Neural progenitor cell (in vitro differentiated cells): ENCODE data around the gene RAD51B. TPM values are rescaled to one million over a fixed set of nuclear protein-coding genes. Genes with fewer than 3 reads are reported as not detected.

Experiments
- DNase-seq: peaks from one replicate; pipeline ENCODE4 v3.0.0-alpha.2; 2016; ENCODE audit warnings: low spot score
- H2AFZ ChIP-seq: fragments of 200-600 bp; sonication (generic); replicated peaks from 2 replicates; pipeline ENCODE4 v1.6.1; 2016; ENCODE audit warnings: antibody characterized with exemption
- H3F3A ChIP-seq: fragments of 200-600 bp; sonication (generic); 2 replicates; pipeline ENCODE4 v1.6.1; 2016; ENCODE audit warnings: antibody characterized with exemption, low read depth
- H3K27ac ChIP-seq: fragments of 200-600 bp; sonication (generic); 2 replicates; pipeline ENCODE4 v1.5.1; 2016; ENCODE audit warnings: mild to moderate bottlenecking
- H3K27me3 ChIP-seq: fragments of 200-600 bp; sonication (generic); 2 replicates; pipeline ENCODE4 v1.6.1; 2016; ENCODE audit warnings: mild to moderate bottlenecking, moderate library complexity
- H3K36me3 ChIP-seq: fragments of 200-600 bp; sonication (generic); 2 replicates; pipeline ENCODE4 v1.5.1; 2016
- H3K4me1 ChIP-seq: fragments of 200-600 bp; sonication (generic); 2 replicates; pipeline ENCODE4 v1.6.1; 2016; ENCODE audit warnings: mixed run types
- H3K4me2 ChIP-seq: fragments of 200-600 bp; sonication (generic); 2 replicates; pipeline ENCODE4 v1.6.1; 2016
- H3K4me3 ChIP-seq: fragments of 200-600 bp; sonication (generic); 2 replicates; pipeline ENCODE4 v1.5.1; 2016
- H3K79me2 ChIP-seq: fragments of 200-600 bp; sonication (generic); 2 replicates; pipeline ENCODE4 v1.6.1; 2016; ENCODE audit warnings: low read depth
- H3K9ac ChIP-seq: fragments of 200-600 bp; sonication (generic); 2 replicates; pipeline ENCODE4 v1.6.1; 2016
- H3K9me3 ChIP-seq: fragments of 200-600 bp; sonication (generic); 2 replicates; pipeline ENCODE4 v1.5.1; 2016; ENCODE audit warnings: low read depth
- H4K20me1 ChIP-seq: fragments of 200-600 bp; sonication (generic); 2 replicates; pipeline ENCODE4 v1.6.1; 2016; ENCODE audit warnings: low read depth
- H3K27ac Mint-ChIP-seq: 3 replicates; pipeline ENCODE4 v1.8.0; 2021; ENCODE audit warnings: mixed read lengths
- H3K27me3 Mint-ChIP-seq: 2 replicates; pipeline ENCODE4 v1.8.0; 2022; ENCODE audit warnings: low read depth, mild to moderate bottlenecking, inconsistent platforms, moderate library complexity, mixed read lengths; ENCODE audit not compliant: insufficient read depth
- H3K36me3 Mint-ChIP-seq: 3 replicates; pipeline ENCODE4 v1.8.0; 2021; ENCODE audit warnings: mixed read lengths
- H3K4me1 Mint-ChIP-seq: 3 replicates; pipeline ENCODE4 v1.8.0; 2021; ENCODE audit warnings: mixed read lengths
- H3K4me3 Mint-ChIP-seq: 3 replicates; pipeline ENCODE4 v1.8.0; 2021; ENCODE audit warnings: mild to moderate bottlenecking, moderate library complexity, mixed read lengths
- H3K9me3 Mint-ChIP-seq: 3 replicates; pipeline ENCODE4 v1.8.0; 2020; ENCODE audit warnings: mixed read lengths
- EZH2 ChIP-seq: fragments of 200-600 bp; sonication (generic); IDR thresholded peaks from 2 replicates; pipeline ENCODE4 v1.6.1; 2017; ENCODE audit warnings: antibody characterized with exemption, mild to moderate bottlenecking, moderate library complexity
- EZH2phosphoT487 ChIP-seq: fragments of 200-600 bp; sonication (generic); IDR thresholded peaks from 2 replicates; pipeline ENCODE4 v1.6.1; 2017; ENCODE audit warnings: antibody characterized with exemption
- total RNA-seq: library from RNA; depleted of rRNA; stranded (reverse); fragments of >200 nt; gene quantifications from 2 replicates; pipeline ENCODE4 v1.2.3, GENCODE V29; 2015; ENCODE audit warnings: low replicate concordance
- TF ChIP-seq, protein P1 (sequence below): fragments of 200-600 bp; sonication (generic); IDR thresholded peaks from 2 replicates; pipeline ENCODE4 v1.5.1; 2017; ENCODE audit warnings: antibody characterized with exemption, mild to moderate bottlenecking

The RAD51B gene
- total RNA-seq, 1 donor from 2014 or later, result 50.5 TPM

DNA sequence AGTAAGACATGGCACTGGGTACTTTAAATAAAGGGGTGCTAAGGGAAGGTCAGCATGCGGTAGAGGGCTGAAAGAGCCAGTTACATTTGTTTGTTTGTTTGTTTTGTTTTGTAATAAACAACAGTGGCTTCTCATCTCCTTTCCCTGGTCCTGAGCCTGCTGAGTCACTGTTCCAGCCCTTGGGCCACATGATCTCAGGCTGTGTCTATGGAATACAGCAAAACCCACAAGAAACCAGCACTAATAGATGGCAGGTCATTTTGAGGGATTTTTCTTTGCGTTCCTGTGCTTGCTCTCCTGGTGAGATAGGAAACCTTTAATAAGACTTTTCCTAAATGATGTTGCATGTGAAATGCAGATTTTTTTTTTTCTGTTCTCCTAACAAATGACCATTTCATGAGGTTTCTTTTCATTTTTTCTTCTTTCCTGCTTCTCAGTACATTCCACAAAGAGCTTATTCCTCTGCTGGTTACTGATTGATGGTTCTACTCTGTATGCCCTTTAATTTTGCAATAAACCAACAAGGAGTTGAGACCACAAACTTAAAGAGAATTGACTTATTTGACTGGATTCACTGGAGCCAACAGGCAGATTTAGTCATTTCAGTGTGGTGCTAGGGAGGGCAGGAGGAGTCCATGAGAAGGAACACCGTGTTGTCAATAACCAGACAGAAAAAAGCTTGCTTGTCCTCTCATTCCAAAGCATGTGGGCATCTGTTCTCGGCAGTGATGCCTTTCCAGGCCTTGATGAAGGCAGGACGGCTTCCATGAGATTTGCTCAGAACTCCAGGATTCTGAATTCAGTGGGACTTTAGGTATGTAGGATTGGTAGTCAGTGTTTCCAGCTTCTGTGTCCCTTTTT is 459.2 kb downstream of the RAD51B start:
- Mint-ChIP-seq H3K27me3 (peaks cover 2% of the 10 kb centered on the region), H3K4me1 (peaks cover 50% of the 10 kb centered on the region), H3K36me3 (no peaks in the 10 kb centered on the region), H3K4me3 (no peak overlapping the region), H3K9me3 (no peaks in the 10 kb centered on the region), H3K27ac (peak overlapping the region; percentile 24)
- H4K20me1 ChIP-seq, result no peaks in the 10 kb centered on the region
- peaks cover 23% of the 10 kb centered on the region for H3K4me1 ChIP-seq
- no peak overlapping the region for H3K27ac ChIP-seq
- no peak overlapping the region for H3K4me3 ChIP-seq
- H3F3A ChIP-seq, result no peaks in the 10 kb centered on the region
- H3K27me3 ChIP-seq, result no peaks in the 10 kb centered on the region
- H3K4me2 ChIP-seq, result no peak overlapping the region
- H3K36me3 ChIP-seq, result no peaks in the 10 kb centered on the region
- no peaks in the 10 kb centered on the region for H3K9me3 ChIP-seq
- no peak overlapping the region for H2AFZ ChIP-seq
- no peak overlapping the region for H3K9ac ChIP-seq
- no peaks in the 10 kb centered on the region for H3K79me2 ChIP-seq
- no peak for DNase-seq
- no peak for TF ChIP-seq EZH2
- TF ChIP-seq, protein P1, sequence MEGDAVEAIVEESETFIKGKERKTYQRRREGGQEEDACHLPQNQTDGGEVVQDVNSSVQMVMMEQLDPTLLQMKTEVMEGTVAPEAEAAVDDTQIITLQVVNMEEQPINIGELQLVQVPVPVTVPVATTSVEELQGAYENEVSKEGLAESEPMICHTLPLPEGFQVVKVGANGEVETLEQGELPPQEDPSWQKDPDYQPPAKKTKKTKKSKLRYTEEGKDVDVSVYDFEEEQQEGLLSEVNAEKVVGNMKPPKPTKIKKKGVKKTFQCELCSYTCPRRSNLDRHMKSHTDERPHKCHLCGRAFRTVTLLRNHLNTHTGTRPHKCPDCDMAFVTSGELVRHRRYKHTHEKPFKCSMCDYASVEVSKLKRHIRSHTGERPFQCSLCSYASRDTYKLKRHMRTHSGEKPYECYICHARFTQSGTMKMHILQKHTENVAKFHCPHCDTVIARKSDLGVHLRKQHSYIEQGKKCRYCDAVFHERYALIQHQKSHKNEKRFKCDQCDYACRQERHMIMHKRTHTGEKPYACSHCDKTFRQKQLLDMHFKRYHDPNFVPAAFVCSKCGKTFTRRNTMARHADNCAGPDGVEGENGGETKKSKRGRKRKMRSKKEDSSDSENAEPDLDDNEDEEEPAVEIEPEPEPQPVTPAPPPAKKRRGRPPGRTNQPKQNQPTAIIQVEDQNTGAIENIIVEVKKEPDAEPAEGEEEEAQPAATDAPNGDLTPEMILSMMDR, result no peak
- TF ChIP-seq EZH2phosphoT487, result no peak

DNA sequence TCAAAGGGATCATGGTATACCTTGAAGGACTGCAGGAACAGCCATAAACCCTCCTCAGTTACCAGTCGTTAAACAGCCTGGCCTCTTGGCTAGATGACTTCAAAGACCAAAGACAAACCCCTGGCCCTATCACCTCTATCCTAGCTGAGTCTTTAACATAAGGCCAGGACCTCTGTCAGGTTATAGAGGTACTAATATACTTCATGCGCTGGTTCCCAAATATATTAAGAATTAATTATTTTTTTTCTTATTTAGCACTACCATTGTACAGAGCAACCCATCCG is 459.8 kb downstream of the RAD51B start:
- no peak for TF ChIP-seq EZH2phosphoT487
- no peak for TF ChIP-seq EZH2
- TF ChIP-seq, protein P1, result no peak
- Mint-ChIP-seq H3K36me3 (no peaks in the 10 kb centered on the region), H3K9me3 (no peaks in the 10 kb centered on the region), H3K27ac (no peak overlapping the region), H3K4me3 (no peak overlapping the region), H3K4me1 (peaks cover 56% of the 10 kb centered on the region), H3K27me3 (peaks cover 2% of the 10 kb centered on the region)
- H3K9ac ChIP-seq, result no peak overlapping the region
- H4K20me1 ChIP-seq, result no peaks in the 10 kb centered on the region
- H3K27ac ChIP-seq, result no peak overlapping the region
- H3K4me1 ChIP-seq, result peaks cover 27% of the 10 kb centered on the region
- H2AFZ ChIP-seq, result no peak overlapping the region
- H3K36me3 ChIP-seq, result no peaks in the 10 kb centered on the region
- DNase-seq, result no peak
- no peaks in the 10 kb centered on the region for H3K27me3 ChIP-seq
- H3K4me2 ChIP-seq, result no peak overlapping the region
- no peak overlapping the region for H3K4me3 ChIP-seq
- no peaks in the 10 kb centered on the region for H3K79me2 ChIP-seq
- H3K9me3 ChIP-seq, result no peaks in the 10 kb centered on the region
- no peaks in the 10 kb centered on the region for H3F3A ChIP-seq

GRCh38 chr14:68279777-68280233 is 460.2 kb downstream of the RAD51B start:
- DNase-seq, result no peak
- no peak overlapping the region for H3K4me3 ChIP-seq
- TF ChIP-seq EZH2phosphoT487 (no peak), EZH2 (no peak)
- TF ChIP-seq, protein P1, result no peak
- no peak overlapping the region for H3K4me2 ChIP-seq
- H3K36me3 Mint-ChIP-seq, result no peaks in the 10 kb centered on the region
- H3K4me3 Mint-ChIP-seq, result no peak overlapping the region
- no peak overlapping the region for H3K27ac Mint-ChIP-seq
- H3K9me3 Mint-ChIP-seq, result no peaks in the 10 kb centered on the region
- no peaks in the 10 kb centered on the region for H4K20me1 ChIP-seq
- H3K27ac ChIP-seq, result no peak overlapping the region
- H3K9ac ChIP-seq, result no peak overlapping the region
- H2AFZ ChIP-seq, result no peak overlapping the region
- H3K27me3 ChIP-seq, result no peaks in the 10 kb centered on the region
- H3K4me1 Mint-ChIP-seq, result peaks cover 57% of the 10 kb centered on the region
- H3K4me1 ChIP-seq, result peaks cover 31% of the 10 kb centered on the region
- H3F3A ChIP-seq, result no peaks in the 10 kb centered on the region
- H3K36me3 ChIP-seq, result no peaks in the 10 kb centered on the region
- peaks cover 2% of the 10 kb centered on the region for H3K27me3 Mint-ChIP-seq
- no peaks in the 10 kb centered on the region for H3K9me3 ChIP-seq
- H3K79me2 ChIP-seq, result no peaks in the 10 kb centered on the region
